GM19438 (cell line): ENCODE results near the gene TPRG1.

Experiments
- ATAC-seq: cut with Tn5 transposase; IDR thresholded peaks from one replicate; pipeline ENCODE4 v1.9.1; 2021; ENCODE audit warnings: low read depth; ENCODE audit not compliant: unreplicated experiment

The TPRG1 gene

GRCh38 chr3:189227249-189227648, 55.5 kb downstream of the TPRG1 start:
- ATAC-seq, result no peak

- peak; percentile 97 for ATAC-seq
Observed at GRCh38 chr3:189229196-189229828, 57.5 kb downstream of the TPRG1 start.

GRCh38 chr3:189232790-189233189, 61.0 kb downstream of the TPRG1 start:
- ATAC-seq, result no peak

- no peak for ATAC-seq
Observed at GRCh38 chr3:189233225-189233858, 61.6 kb downstream of the TPRG1 start.

- no peak for ATAC-seq
Observed at GRCh38 chr3:189235214-189235613, 63.4 kb downstream of the TPRG1 start.

- no peak for ATAC-seq
Observed at GRCh38 chr3:189236352-189236751, 64.6 kb downstream of the TPRG1 start.

- ATAC-seq, result no peak
Observed at GRCh38 chr3:189237526-189237925, 65.8 kb downstream of the TPRG1 start.

GRCh38 chr3:189238071-189238470, 66.3 kb downstream of the TPRG1 start:
- ATAC-seq, result no peak

- no peak for ATAC-seq
Observed at GRCh38 chr3:189239616-189240015, 67.8 kb downstream of the TPRG1 start.

GRCh38 chr3:189249987-189250386, 78.2 kb downstream of the TPRG1 start:
- ATAC-seq, result no peak

- no peak for ATAC-seq
Observed at GRCh38 chr3:189258261-189258660, 86.5 kb downstream of the TPRG1 start.

- ATAC-seq, result no peak
Observed at GRCh38 chr3:189260556-189261493, 89.1 kb downstream of the TPRG1 start.

GRCh38 chr3:189262746-189263145, 91.0 kb downstream of the TPRG1 start:
- ATAC-seq, result no peak

GRCh38 chr3:189267981-189268613, 96.3 kb downstream of the TPRG1 start:
- ATAC-seq, result no peak

GRCh38 chr3:189269365-189269764, 97.6 kb downstream of the TPRG1 start:
- no peak for ATAC-seq

GRCh38 chr3:189270248-189270832, 98.6 kb downstream of the TPRG1 start:
- peak; percentile 74 for ATAC-seq

- no peak for ATAC-seq
Observed at GRCh38 chr3:189272500-189273119, 100.8 kb downstream of the TPRG1 start.

- no peak for ATAC-seq
Observed at GRCh38 chr3:189273736-189274135, 102.0 kb downstream of the TPRG1 start.

GRCh38 chr3:189275182-189275581, 103.4 kb downstream of the TPRG1 start:
- no peak for ATAC-seq

GRCh38 chr3:189275852-189276251, 104.1 kb downstream of the TPRG1 start:
- ATAC-seq, result no peak
